Measurements from ENCODE around the gene C4orf46. TPM values are rescaled to one million over a fixed set of nuclear protein-coding genes. Genes with fewer than 3 reads are reported as not detected.

C4orf46 gene
- total RNA-seq, 2 donors from 2014 or later: 4.3 to 8.1 TPM

DNA sequence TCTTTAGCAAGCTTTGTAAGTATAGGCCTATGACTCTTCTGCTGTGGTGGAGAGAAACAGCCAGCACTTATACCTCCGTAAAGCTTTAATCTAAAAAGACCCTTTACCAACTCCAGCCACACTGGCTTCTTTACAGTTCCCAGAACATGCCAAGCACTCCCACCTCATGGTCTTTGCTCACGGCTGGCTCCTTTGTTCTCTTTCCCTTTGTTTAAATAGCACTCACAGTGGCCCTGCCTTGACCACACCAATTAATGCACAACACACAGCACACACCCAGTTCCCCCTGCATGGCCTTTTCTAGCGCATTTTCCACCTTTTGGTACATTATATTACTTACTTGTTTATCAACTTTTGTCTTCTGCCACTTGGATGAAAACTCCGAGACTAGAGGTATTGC is 32.6 kb upstream of the C4orf46 start:
- H3K27ac ChIP-seq: no peak overlapping the region
- intact Hi-C loops (cut with DNase I): no loop called here
- TF ChIP-seq, protein P1, sequence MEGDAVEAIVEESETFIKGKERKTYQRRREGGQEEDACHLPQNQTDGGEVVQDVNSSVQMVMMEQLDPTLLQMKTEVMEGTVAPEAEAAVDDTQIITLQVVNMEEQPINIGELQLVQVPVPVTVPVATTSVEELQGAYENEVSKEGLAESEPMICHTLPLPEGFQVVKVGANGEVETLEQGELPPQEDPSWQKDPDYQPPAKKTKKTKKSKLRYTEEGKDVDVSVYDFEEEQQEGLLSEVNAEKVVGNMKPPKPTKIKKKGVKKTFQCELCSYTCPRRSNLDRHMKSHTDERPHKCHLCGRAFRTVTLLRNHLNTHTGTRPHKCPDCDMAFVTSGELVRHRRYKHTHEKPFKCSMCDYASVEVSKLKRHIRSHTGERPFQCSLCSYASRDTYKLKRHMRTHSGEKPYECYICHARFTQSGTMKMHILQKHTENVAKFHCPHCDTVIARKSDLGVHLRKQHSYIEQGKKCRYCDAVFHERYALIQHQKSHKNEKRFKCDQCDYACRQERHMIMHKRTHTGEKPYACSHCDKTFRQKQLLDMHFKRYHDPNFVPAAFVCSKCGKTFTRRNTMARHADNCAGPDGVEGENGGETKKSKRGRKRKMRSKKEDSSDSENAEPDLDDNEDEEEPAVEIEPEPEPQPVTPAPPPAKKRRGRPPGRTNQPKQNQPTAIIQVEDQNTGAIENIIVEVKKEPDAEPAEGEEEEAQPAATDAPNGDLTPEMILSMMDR (IDR thresholded peaks at IDR 0.05): no peak
- TF ChIP-seq POLR2AphosphoS5 (IDR thresholded peaks at IDR 0.05) (no peak), POLR2A (IDR thresholded peaks at IDR 0.05) (no peak)
- no peak for DNase-seq (ENCODE audit: low spot score)
- H3K27me3 ChIP-seq (replicated peaks; ENCODE audit: insufficient read depth): no peaks in the 10 kb centered on the region
- H3K4me1 ChIP-seq (replicated peaks): no peaks in the 10 kb centered on the region
- no peak overlapping the region for H3K4me3 ChIP-seq
- no peaks in the 10 kb centered on the region for H3K9me3 ChIP-seq
- no peaks in the 10 kb centered on the region for H3K36me3 ChIP-seq
- 86% methylated on average over 4 of the region's 4 CpGs for WGBS

DNA sequence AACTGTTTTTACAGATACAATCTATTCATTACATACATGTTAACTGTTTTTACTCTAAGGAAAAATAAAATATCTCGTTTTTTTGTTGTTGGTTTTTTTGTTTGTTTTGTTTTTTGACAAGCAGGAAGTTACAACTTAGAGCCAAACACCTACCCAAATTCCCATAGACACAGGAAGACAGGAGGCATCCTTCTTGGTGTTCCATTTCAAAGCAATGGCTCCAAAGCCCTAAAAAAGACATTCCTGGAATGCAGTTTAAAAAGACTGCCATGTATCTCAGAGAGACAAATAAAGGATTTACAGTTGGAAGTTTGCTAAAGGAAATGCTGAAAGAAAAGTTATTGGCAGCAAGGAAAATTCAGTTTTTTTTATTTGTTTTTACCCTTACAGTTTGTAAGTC is 17.1 kb upstream of the C4orf46 start:
- intact Hi-C loops (cut with DNase I): no loop called here
- Histone ChIP-seq H3K27me3 (replicated peaks; ENCODE audit: insufficient read depth) (no peaks in the 10 kb centered on the region), H3K27ac (no peak overlapping the region), H3K4me3 (no peak overlapping the region), H3K36me3 (no peaks in the 10 kb centered on the region), H3K4me1 (replicated peaks) (no peaks in the 10 kb centered on the region), H3K9me3 (no peaks in the 10 kb centered on the region)
- DNase-seq (ENCODE audit: low spot score): no peak
- TF ChIP-seq, protein P1 (IDR thresholded peaks at IDR 0.05): no peak
- TF ChIP-seq POLR2AphosphoS5 (IDR thresholded peaks at IDR 0.05) (no peak), POLR2A (IDR thresholded peaks at IDR 0.05) (no peak)
- 56% methylated on average over 1 of the region's 1 CpG for WGBS

DNA sequence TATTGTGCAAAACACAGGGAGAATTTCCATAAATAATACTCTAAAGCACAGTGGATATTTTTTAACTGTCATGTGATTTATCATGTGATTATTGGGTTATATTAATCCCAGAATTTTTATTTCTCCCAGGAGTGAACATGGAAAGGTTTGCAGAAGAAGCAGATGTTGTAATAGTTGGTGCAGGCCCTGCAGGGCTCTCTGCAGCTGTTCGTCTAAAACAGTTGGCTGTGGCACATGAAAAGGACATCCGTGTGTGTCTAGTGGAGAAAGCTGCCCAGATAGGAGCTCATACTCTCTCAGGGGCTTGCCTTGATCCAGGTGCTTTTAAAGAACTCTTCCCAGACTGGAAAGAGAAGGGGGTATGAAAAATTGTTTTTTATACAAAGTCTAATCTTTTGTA is 10.4 kb upstream of the C4orf46 start:
- WGBS: 59% methylated on average over 2 of the region's 2 CpGs
- no peak overlapping the region for H3K27ac ChIP-seq

DNA sequence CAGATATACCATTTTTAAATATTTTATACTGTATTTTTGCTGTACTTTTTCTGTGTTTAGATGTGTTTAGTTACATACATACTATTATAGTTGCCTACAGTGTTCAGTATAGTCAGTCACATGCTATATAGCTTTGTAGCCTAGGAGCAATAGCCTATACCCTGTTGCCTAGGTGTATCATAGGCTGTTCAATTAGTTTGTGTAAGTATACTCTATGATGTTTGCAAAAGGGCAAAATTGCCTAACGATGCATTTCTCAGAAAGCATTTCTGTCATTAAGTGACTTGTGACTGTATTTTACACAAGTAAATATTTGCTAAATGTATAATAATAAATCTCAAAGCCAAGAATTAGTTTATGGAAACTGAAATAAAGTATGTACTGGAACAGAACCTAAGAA is 9.9 kb upstream of the C4orf46 start:
- H3K27me3 ChIP-seq (replicated peaks; ENCODE audit: insufficient read depth): no peaks in the 10 kb centered on the region
- WGBS: 68% methylated on average over 1 of the region's 1 CpG
- no peaks in the 10 kb centered on the region for H3K36me3 ChIP-seq
- no peak overlapping the region for H3K4me3 ChIP-seq
- no peak for DNase-seq (ENCODE audit: low spot score)
- no peaks in the 10 kb centered on the region for H3K9me3 ChIP-seq
- intact Hi-C loops (cut with DNase I): no loop called here
- H3K27ac ChIP-seq: no peak overlapping the region
- TF ChIP-seq, protein P1 (IDR thresholded peaks at IDR 0.05): no peak
- TF ChIP-seq POLR2AphosphoS5 (IDR thresholded peaks at IDR 0.05) (no peak), POLR2A (IDR thresholded peaks at IDR 0.05) (no peak)
- H3K4me1 ChIP-seq (replicated peaks): no peaks in the 10 kb centered on the region

More for the DNA sequence above, 10.4 kb upstream of the C4orf46 start:
- Histone ChIP-seq H3K9me3 (no peaks in the 10 kb centered on the region), H3K27me3 (replicated peaks; ENCODE audit: insufficient read depth) (no peaks in the 10 kb centered on the region), H3K36me3 (no peaks in the 10 kb centered on the region), H3K4me3 (no peak overlapping the region), H3K4me1 (replicated peaks) (no peaks in the 10 kb centered on the region)
- intact Hi-C loops (cut with DNase I): no loop called here
- DNase-seq (ENCODE audit: low spot score): no peak
- TF ChIP-seq POLR2AphosphoS5 (IDR thresholded peaks at IDR 0.05): no peak
- TF ChIP-seq POLR2A (IDR thresholded peaks at IDR 0.05): no peak
- TF ChIP-seq, protein P1 (IDR thresholded peaks at IDR 0.05): no peak

DNA sequence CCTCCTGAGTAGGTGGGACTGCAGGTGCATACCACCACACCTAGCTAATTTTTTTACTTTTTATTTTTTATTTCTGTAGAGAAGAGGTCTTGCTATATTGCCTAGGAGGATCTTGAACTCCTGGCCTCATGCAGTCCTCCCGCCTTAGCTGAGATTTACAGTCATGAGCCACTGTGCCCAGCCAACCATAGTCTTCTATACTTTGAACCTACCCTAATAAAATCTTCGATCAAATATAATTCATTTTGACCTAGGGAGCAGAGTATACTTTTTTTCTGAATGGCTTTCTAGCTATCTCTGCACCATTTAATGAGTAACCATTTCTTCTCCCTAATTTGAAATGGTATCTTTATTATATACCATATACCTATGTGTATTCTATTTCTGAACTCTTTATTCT is 7.1 kb upstream of the C4orf46 start:
- Histone ChIP-seq H3K4me1 (replicated peaks) (no peaks in the 10 kb centered on the region), H3K27me3 (replicated peaks; ENCODE audit: insufficient read depth) (no peaks in the 10 kb centered on the region), H3K9me3 (no peaks in the 10 kb centered on the region), H3K36me3 (no peaks in the 10 kb centered on the region), H3K4me3 (no peak overlapping the region), H3K27ac (no peak overlapping the region)
- TF ChIP-seq, protein P1 (IDR thresholded peaks at IDR 0.05): no peak
- TF ChIP-seq POLR2A (IDR thresholded peaks at IDR 0.05) (no peak), POLR2AphosphoS5 (IDR thresholded peaks at IDR 0.05) (no peak)
- DNase-seq (ENCODE audit: low spot score): no peak
- intact Hi-C loops (cut with DNase I): no loop called here
- WGBS: 100% methylated on average over 2 of the region's 2 CpGs

All from prostate gland (tissue), 2 donors.